KMS-11 (cell line): ENCODE results near the gene RABEPK.
"Not testable (repeated sequence)": the region's sequence is repeated elsewhere in the genome, so short reads cannot be mapped to it uniquely, and the experiment has no call there.

Experiments used
- H2AFZ ChIP-seq: fragments of 200-600 bp; sonication (generic); 2 replicates; pipeline ENCODE4 v1.6.1; 2016; ENCODE audit warnings: antibody characterized with exemption, mixed run types, low read depth
- H3K27ac ChIP-seq: fragments of 200-600 bp; sonication (generic); 2 replicates; pipeline ENCODE4 v1.6.1; 2016; ENCODE audit warnings: mild to moderate bottlenecking, mixed run types
- H3K27me3 ChIP-seq: fragments of 200-600 bp; sonication (generic); 2 replicates; pipeline ENCODE4 v1.6.1; 2017; ENCODE audit warnings: mild to moderate bottlenecking, low read depth, mixed run types, moderate library complexity; ENCODE audit not compliant: insufficient read depth
- H3K36me3 ChIP-seq: fragments of 200-600 bp; sonication (generic); 2 replicates; pipeline ENCODE4 v1.6.1; 2017; ENCODE audit warnings: mild to moderate bottlenecking, mixed run types; ENCODE audit not compliant: insufficient read depth
- H3K4me1 ChIP-seq: fragments of 200-600 bp; sonication (generic); 2 replicates; pipeline ENCODE4 v1.6.1; 2016; ENCODE audit warnings: mild to moderate bottlenecking, low read depth, mixed run types; ENCODE audit not compliant: poor library complexity, severe bottlenecking
- H3K4me2 ChIP-seq: fragments of 200-600 bp; sonication (generic); 2 replicates; pipeline ENCODE4 v1.7.0; 2016; ENCODE audit warnings: mild to moderate bottlenecking, mixed run types
- H3K4me3 ChIP-seq: fragments of 200-600 bp; sonication (generic); IDR thresholded peaks from 2 replicates; pipeline ENCODE4 v1.6.1; 2017; ENCODE audit warnings: low read depth, low read length, mixed read lengths; ENCODE audit not compliant: insufficient read depth
- H3K79me2 ChIP-seq: fragments of 200-600 bp; sonication (generic); 2 replicates; pipeline ENCODE4 v1.6.1; 2016; ENCODE audit warnings: low read depth, mixed run types; ENCODE audit not compliant: insufficient read depth
- H3K9ac ChIP-seq: fragments of 200-600 bp; sonication (generic); 2 replicates; pipeline ENCODE4 v1.6.1; 2016; ENCODE audit warnings: mild to moderate bottlenecking, mixed run types
- H4K20me1 ChIP-seq: fragments of 200-600 bp; sonication (generic); 2 replicates; pipeline ENCODE4 v1.6.1; 2016; ENCODE audit warnings: mild to moderate bottlenecking, mixed run types; ENCODE audit not compliant: insufficient read depth
- CTCF ChIP-seq: fragments of 200-600 bp; sonication (generic); conservative IDR thresholded peaks from 2 replicates; pipeline ENCODE4 v1.6.1; 2017; ENCODE audit warnings: low read depth, mild to moderate bottlenecking, antibody characterized with exemption, low read length, moderate library complexity, mixed read lengths

The RABEPK gene

GRCh38 chr9:125160750-125161149 lies 39.6 kb upstream of the RABEPK start:
- no peak overlapping the region for H3K27ac ChIP-seq
- H2AFZ ChIP-seq, result no peak overlapping the region
- no peak overlapping the region for H3K4me3 ChIP-seq
- H3K9ac ChIP-seq, result no peak overlapping the region
- H3K4me1 ChIP-seq, result no peaks in the 10 kb centered on the region
- no peaks in the 10 kb centered on the region for H3K36me3 ChIP-seq
- H3K79me2 ChIP-seq, result no peaks in the 10 kb centered on the region; the same call in 1 of the 2 replicates
- no peak for TF ChIP-seq CTCF
- no peaks in the 10 kb centered on the region for H3K27me3 ChIP-seq
- H3K4me2 ChIP-seq, result no peak overlapping the region
- no peaks in the 10 kb centered on the region for H4K20me1 ChIP-seq

- TF ChIP-seq CTCF, result no peak
- no peak overlapping the region for H3K27ac ChIP-seq
- H3K79me2 ChIP-seq, result peaks cover 3% of the 10 kb centered on the region
- H3K4me2 ChIP-seq, result no peak overlapping the region
- H2AFZ ChIP-seq, result no peak overlapping the region
- H3K36me3 ChIP-seq, result no peaks in the 10 kb centered on the region
- H3K4me3 ChIP-seq, result no peak overlapping the region
- no peaks in the 10 kb centered on the region for H3K27me3 ChIP-seq
- H3K9ac ChIP-seq, result no peak overlapping the region
- no peaks in the 10 kb centered on the region for H4K20me1 ChIP-seq
- H3K4me1 ChIP-seq, result no peaks in the 10 kb centered on the region
Measured at GRCh38 chr9:125161284-125161918, 38.9 kb upstream of the RABEPK start.

GRCh38 chr9:125162891-125163290 lies 37.5 kb upstream of the RABEPK start:
- not testable (repeated sequence) for H3K27ac ChIP-seq, H4K20me1 ChIP-seq, H3K4me3 ChIP-seq, H3K36me3 ChIP-seq, H3K9ac ChIP-seq, H3K79me2 ChIP-seq, H3K27me3 ChIP-seq, H2AFZ ChIP-seq, H3K4me2 ChIP-seq, H3K4me1 ChIP-seq

GRCh38 chr9:125166762-125167161 lies 33.6 kb upstream of the RABEPK start:
- Histone ChIP-seq H4K20me1 (no peaks in the 10 kb centered on the region), H3K4me3 (no peak overlapping the region), H3K9ac (no peak overlapping the region), H3K79me2 (peaks cover 21% of the 10 kb centered on the region), H3K27me3 (no peaks in the 10 kb centered on the region), H2AFZ (no peak overlapping the region), H3K4me1 (no peaks in the 10 kb centered on the region), H3K4me2 (no peak overlapping the region), H3K27ac (no peak overlapping the region), H3K36me3 (no peaks in the 10 kb centered on the region; the same call in 1 of the 2 replicates)
- TF ChIP-seq CTCF, result no peak

GRCh38 chr9:125169895-125170294 lies 30.4 kb upstream of the RABEPK start:
- Histone ChIP-seq H3K27ac (no peak overlapping the region), H3K4me1 (no peaks in the 10 kb centered on the region), H3K27me3 (no peaks in the 10 kb centered on the region), H3K36me3 (no peaks in the 10 kb centered on the region; the same call in 1 of the 2 replicates), H3K79me2 (peaks cover 41% of the 10 kb centered on the region), H3K4me3 (no peak overlapping the region), H3K9ac (no peak overlapping the region), H4K20me1 (0 out of 2 replicates have a peak, but pooled peaks cover 5% of the 10 kb centered on the region), H2AFZ (no peak overlapping the region), H3K4me2 (no peak overlapping the region)
- no peak for TF ChIP-seq CTCF
